HL-60 (cell line): ENCODE measurements around the gene GPAM.

Experiments
- DNase-seq, 2 experiments: peaks; one replicate each; pipeline ENCODE4 v3.0.0-alpha.2; 2010 to 2020; ENCODE audit warnings: low read depth in 1 of 2, low spot score in 1 of 2
- H3K27ac ChIP-seq: fragments of 250-450 bp; sonication (Bioruptor Pico); replicated peaks from 2 replicates; pipeline ENCODE4 v1.5.1; 2020; ENCODE audit warnings: mild to moderate bottlenecking, moderate library complexity
- H3K27me3 ChIP-seq: fragments of 250-450 bp; sonication (Bioruptor Pico); 2 replicates; pipeline ENCODE4 v1.5.1; 2021; ENCODE audit warnings: mild to moderate bottlenecking, moderate library complexity; ENCODE audit not compliant: insufficient read depth, poor library complexity, severe bottlenecking
- H3K4me3 ChIP-seq: replicated peaks from 2 replicates; pipeline ENCODE4 v1.5.1; 2011; ENCODE audit warnings: mild to moderate bottlenecking, control low read depth, low read length; ENCODE audit not compliant: insufficient read depth
- CTCF ChIP-seq: IDR thresholded peaks from one replicate; pipeline ENCODE4 v1.5.1; 2011; ENCODE audit warnings: low read length, control low read depth, inconsistent platforms; ENCODE audit not compliant: insufficient read depth
- GABPA ChIP-seq: IDR thresholded peaks from 2 replicates; pipeline ENCODE4 v1.6.1; 2012; ENCODE audit warnings: low read depth
- POLR2AphosphoS5 ChIP-seq: IDR thresholded peaks from 2 replicates; pipeline ENCODE4 v1.6.1; 2012; ENCODE audit warnings: low read depth
- REST ChIP-seq: IDR thresholded peaks from 2 replicates; pipeline ENCODE4 v1.6.1; 2012; ENCODE audit warnings: low read depth; ENCODE audit not compliant: insufficient replicate concordance
- SPI1 ChIP-seq: IDR thresholded peaks from 2 replicates; pipeline ENCODE4 v1.6.1; 2012; ENCODE audit warnings: low read depth, mild to moderate bottlenecking, borderline replicate concordance

The GPAM gene

GRCh38 chr10:112145263-112145662 lies 38.3 kb downstream of the GPAM start:
- Histone ChIP-seq H3K27ac (no peak overlapping the region), H3K27me3 (no peaks in the 10 kb centered on the region), H3K4me3 (no peak overlapping the region)
- no peak for TF ChIP-seq GABPA
- no peak for TF ChIP-seq POLR2AphosphoS5
- no peak for TF ChIP-seq SPI1
- no peak for TF ChIP-seq CTCF
- no peak for TF ChIP-seq REST
- no peak for DNase-seq

GRCh38 chr10:112143420-112143819 lies 40.1 kb downstream of the GPAM start:
- Histone ChIP-seq H3K4me3 (no peak overlapping the region), H3K27ac (no peak overlapping the region)
- TF ChIP-seq REST (no peak), POLR2AphosphoS5 (no peak), CTCF (no peak), SPI1 (no peak), GABPA (no peak)

GRCh38 chr10:112141292-112141691 lies 42.3 kb downstream of the GPAM start:
- no peak overlapping the region for H3K27ac ChIP-seq
- TF ChIP-seq REST (no peak), GABPA (no peak), POLR2AphosphoS5 (no peak), SPI1 (peak; percentile 78), CTCF (no peak)
- DNase-seq, result peak; percentile 22 to 62
- no peak overlapping the region for H3K4me3 ChIP-seq
- H3K27me3 ChIP-seq, result no peaks in the 10 kb centered on the region

More at GRCh38 chr10:112143420-112143819, 40.1 kb downstream of the GPAM start:
- DNase-seq, result no peak
- H3K27me3 ChIP-seq, result no peaks in the 10 kb centered on the region
